Skin epidermis (tissue), 12 donors: Measurements from ENCODE around the gene GLIPR1.
"Not testable (repeated sequence)": the region's sequence is repeated elsewhere in the genome, so short reads cannot be mapped to it uniquely, and the experiment has no call there.

Experiments used
- H3K27ac ChIP-seq, 21 experiments: fragments of 200-600 bp; sonication (generic) in 11 of 21; one replicate each; pipeline ENCODE4 v1.5.0; 2020; ENCODE audit warnings: mild to moderate bottlenecking in 3 of 21, inconsistent platforms in 2 of 21, moderate library complexity in 2 of 21
- H3K4me3 ChIP-seq, 7 experiments: fragments of 200-600 bp; sonication (generic) in 2 of 7; one replicate each; pipeline ENCODE4 v1.5.0; 2020; ENCODE audit warnings: inconsistent platforms in 2 of 7, mild to moderate bottlenecking in 2 of 7, moderate library complexity in 1 of 7

The GLIPR1 gene

GRCh38 chr12:75471902-75472890 lies 8.4 kb upstream of the GLIPR1 start:
- Histone ChIP-seq H3K4me3 (no peak overlapping the region), H3K27ac (peak overlapping the region in 8 of 21 experiments; percentile 13 to 67 (median 24))

- H3K4me3 ChIP-seq = no peak overlapping the region
- H3K27ac ChIP-seq = no peak overlapping the region
Observed at GRCh38 chr12:75474116-75474515, 6.4 kb upstream of the GLIPR1 start.

GRCh38 chr12:75476071-75476470 lies 4.5 kb upstream of the GLIPR1 start:
- Histone ChIP-seq H3K4me3 (no peak overlapping the region), H3K27ac (no peak overlapping the region)

GRCh38 chr12:75477137-75477536 lies 3.4 kb upstream of the GLIPR1 start:
- Histone ChIP-seq H3K27ac (peak overlapping the region in 1 of 21 experiments; percentile 90), H3K4me3 (no peak overlapping the region)

GRCh38 chr12:75478116-75478794 lies 2.3 kb upstream of the GLIPR1 start:
- H3K27ac ChIP-seq = peak overlapping the region in 14 of 21 experiments; percentile 0 to 90 (median 49)

GRCh38 chr12:75479963-75480461 lies 543 bp upstream of the GLIPR1 start:
- H3K27ac ChIP-seq = peak overlapping the region in 20 of 21 experiments; percentile 5 to 90 (median 76)
- H3K4me3 ChIP-seq = peak overlapping the region; percentile 29 to 42 (median 35)

More at GRCh38 chr12:75478116-75478794, 2.3 kb upstream of the GLIPR1 start:
- H3K4me3 ChIP-seq = no peak overlapping the region

GRCh38 chr12:75481013-75481705 lies 604 bp downstream of the GLIPR1 start:
- H3K27ac ChIP-seq = peak overlapping the region in 20 of 21 experiments; percentile 5 to 90 (median 76)
- peak overlapping the region; percentile 29 to 42 (median 35) for H3K4me3 ChIP-seq

GRCh38 chr12:75481774-75482173 lies 1.2 kb downstream of the GLIPR1 start:
- peak overlapping the region in 18 of 21 experiments; percentile 5 to 90 (median 76) for H3K27ac ChIP-seq
- H3K4me3 ChIP-seq = peak overlapping the region; percentile 29 to 42 (median 35)

- Histone ChIP-seq H3K4me3 (peak overlapping the region in 6 of 7 experiments; percentile 29 to 42 (median 38)), H3K27ac (peak overlapping the region in 13 of 21 experiments; percentile 17 to 90 (median 78))
Observed at GRCh38 chr12:75482646-75483045, 2.1 kb downstream of the GLIPR1 start.

- Histone ChIP-seq H3K4me3 (peak overlapping the region in 2 of 7 experiments; percentile 29 to 42), H3K27ac (peak overlapping the region in 9 of 21 experiments; percentile 0 to 90 (median 37))
Observed at GRCh38 chr12:75483431-75483830, 2.9 kb downstream of the GLIPR1 start.

- H3K4me3 ChIP-seq = not testable (repeated sequence)
- peak overlapping the region in 2 of 21 experiments; percentile 2 to 17 for H3K27ac ChIP-seq
Observed at GRCh38 chr12:75484450-75484849, 3.9 kb downstream of the GLIPR1 start.

GRCh38 chr12:75487308-75487707 lies 6.8 kb downstream of the GLIPR1 start:
- Histone ChIP-seq H3K27ac (no peak overlapping the region), H3K4me3 (no peak overlapping the region)

GRCh38 chr12:75488553-75488952 lies 8.0 kb downstream of the GLIPR1 start:
- H3K4me3 ChIP-seq = no peak overlapping the region
- H3K27ac ChIP-seq = no peak overlapping the region

- Histone ChIP-seq H3K4me3 (no peak overlapping the region), H3K27ac (peak overlapping the region in 1 of 21 experiments; percentile 10)
Observed at GRCh38 chr12:75489187-75489586, 8.6 kb downstream of the GLIPR1 start.

- Histone ChIP-seq H3K27ac (peak overlapping the region in 1 of 21 experiments; percentile 10), H3K4me3 (no peak overlapping the region)
Observed at GRCh38 chr12:75489613-75490210, 9.2 kb downstream of the GLIPR1 start.

GRCh38 chr12:75491169-75491568 lies 10.6 kb downstream of the GLIPR1 start:
- Histone ChIP-seq H3K27ac (no peak overlapping the region), H3K4me3 (no peak overlapping the region)

GRCh38 chr12:75503459-75503858 lies 22.9 kb downstream of the GLIPR1 start:
- H3K27ac ChIP-seq = no peak overlapping the region
- H3K4me3 ChIP-seq = no peak overlapping the region

GRCh38 chr12:75503866-75504265 lies 23.3 kb downstream of the GLIPR1 start:
- H3K4me3 ChIP-seq = no peak overlapping the region
- no peak overlapping the region for H3K27ac ChIP-seq

GRCh38 chr12:75505706-75506312 lies 25.3 kb downstream of the GLIPR1 start:
- Histone ChIP-seq H3K4me3 (no peak overlapping the region), H3K27ac (no peak overlapping the region)
